Anterior cingulate cortex (tissue), 58 donors: ENCODE measurements around the gene KRT76.
"Not testable (repeated sequence)": the region's sequence is repeated elsewhere in the genome, so short reads cannot be mapped to it uniquely, and the experiment has no call there.

Experiments used
- DNase-seq, 58 donors: peaks; one replicate each; lab custom pipeline; 2025; lab: John Stamatoyannopoulos, UW

The KRT76 gene

GRCh38 chr12:52765702-52766101 lies 11.4 kb downstream of the KRT76 start:
- no peak for DNase-seq

- no peak for DNase-seq
Observed at GRCh38 chr12:52763991-52764390, 13.2 kb downstream of the KRT76 start.

- DNase-seq = no peak
Observed at GRCh38 chr12:52763036-52763659, 14.0 kb downstream of the KRT76 start.

GRCh38 chr12:52761802-52762201 lies 15.3 kb downstream of the KRT76 start:
- DNase-seq = no peak

- not testable (repeated sequence) for DNase-seq
Observed at GRCh38 chr12:52761218-52761617, 15.9 kb downstream of the KRT76 start.

- no peak for DNase-seq
Observed at GRCh38 chr12:52760623-52761022, 16.5 kb downstream of the KRT76 start.

GRCh38 chr12:52759695-52760094 lies 17.4 kb downstream of the KRT76 start:
- no peak for DNase-seq

GRCh38 chr12:52759218-52759617 lies 17.9 kb downstream of the KRT76 start:
- no peak for DNase-seq

GRCh38 chr12:52757449-52758176 lies 19.5 kb downstream of the KRT76 start:
- no peak for DNase-seq

GRCh38 chr12:52756281-52756960 lies 20.7 kb downstream of the KRT76 start:
- no peak for DNase-seq

GRCh38 chr12:52755533-52755932 lies 21.6 kb downstream of the KRT76 start:
- DNase-seq = no peak

GRCh38 chr12:52754135-52754534 lies 23.0 kb downstream of the KRT76 start:
- DNase-seq = no peak

- DNase-seq = no peak
Observed at GRCh38 chr12:52753283-52753682, 23.9 kb downstream of the KRT76 start.

GRCh38 chr12:52752516-52752915 lies 24.6 kb downstream of the KRT76 start:
- no peak for DNase-seq

GRCh38 chr12:52751795-52752194 lies 25.4 kb downstream of the KRT76 start:
- no peak for DNase-seq

- DNase-seq = not testable (repeated sequence)
Observed at GRCh38 chr12:52750532-52750931, 26.6 kb downstream of the KRT76 start.

- no peak for DNase-seq
Observed at GRCh38 chr12:52749827-52750226, 27.3 kb downstream of the KRT76 start.

GRCh38 chr12:52748578-52748977 lies 28.6 kb downstream of the KRT76 start:
- DNase-seq = no peak

- DNase-seq = no peak
Observed at GRCh38 chr12:52745554-52745953, 31.6 kb downstream of the KRT76 start.

- no peak for DNase-seq
Observed at GRCh38 chr12:52744493-52745156, 32.5 kb downstream of the KRT76 start.

- DNase-seq = no peak
Observed at GRCh38 chr12:52742822-52743457, 34.2 kb downstream of the KRT76 start.
